Endothelial cell of umbilical vein (primary cell): ENCODE data around the gene CRELD2. TPM values are rescaled to one million over a fixed set of nuclear protein-coding genes. Genes with fewer than 3 reads are reported as not detected.

ENCODE experiments used
- BruUV-seq: library from RNA; stranded (reverse); fragments of 400-500 nt; replicated peaks from 2 replicates; lab custom pipeline; 2021; lab: Mats Ljungman, UMichigan
- CTCF ChIA-PET: fragments of 300-600, 350-600 bp; sonication (Branson Sonifier 250); formaldehyde crosslinking; loops from one replicate; lab custom pipeline; 2021; ENCODE audit warnings: antibody characterized with exemption, inconsistent platforms; lab: Charles Lee
- POLR2A ChIA-PET: fragments of 300-600, 350-600 bp; sonication (Branson Sonifier 250); formaldehyde crosslinking; loops from one replicate; lab custom pipeline; 2021; ENCODE audit warnings: antibody characterized with exemption, inconsistent platforms; lab: Charles Lee
- DNase-seq: peaks from one replicate; pipeline ENCODE4 v3.0.0-alpha.2; 2011; ENCODE audit warnings: low read depth, low spot score
- FAIRE-seq: peaks from 2 replicates; lab custom pipeline; 2011; peaks lifted over from hg19 to GRCh38; lab: Jason Lieb, UNC
- H2AFZ ChIP-seq: 2 replicates; pipeline ENCODE4 v1.6.0; 2012; ENCODE audit warnings: low read depth, low read length, control low read depth, inconsistent platforms
- H3K27ac ChIP-seq: 2 replicates; pipeline ENCODE4 v1.5.1; 2011; ENCODE audit warnings: low read depth, mild to moderate bottlenecking, control low read depth, low read length, moderate library complexity; ENCODE audit not compliant: insufficient read depth
- H3K27me3 ChIP-seq, 2 experiments: 2 replicates each; pipeline versions ENCODE4 v1.6.0 to v1.6.1; 2011; ENCODE audit warnings: low read length in 2 of 2, mixed read lengths in 1 of 2; ENCODE audit not compliant: control insufficient read depth in 2 of 2, insufficient read depth in 2 of 2
- H3K36me3 ChIP-seq, 2 experiments: 2 replicates in 1 of 2; 3 replicates in 1 of 2; pipeline ENCODE4 v1.5.1; 2011; ENCODE audit warnings: low read length in 2 of 2, mild to moderate bottlenecking in 1 of 2, moderate library complexity in 1 of 2; ENCODE audit not compliant: control insufficient read depth in 2 of 2, insufficient read depth in 2 of 2; ENCODE audit errors: extremely low read depth in 1 of 2
- H3K4me1 ChIP-seq: 3 replicates; pipeline ENCODE4 v1.5.1; 2011; ENCODE audit warnings: mild to moderate bottlenecking, low read length; ENCODE audit not compliant: control insufficient read depth, insufficient read depth; ENCODE audit errors: extremely low read depth
- H3K4me2 ChIP-seq: 2 replicates; pipeline ENCODE4 v1.6.1; 2011; ENCODE audit warnings: low read length, control low read depth, mixed read lengths; ENCODE audit not compliant: insufficient read depth
- H3K4me3 ChIP-seq, 3 experiments: fragments of 200-600 bp in 1 of 3; sonication (generic), shearing (Covaris generic) in 1 of 3; replicated peaks in 1 of 3; 2 replicates each; pipeline ENCODE4 v1.5.1; 2011 to 2016; ENCODE audit warnings: control low read depth in 3 of 3, low read length in 3 of 3, mild to moderate bottlenecking in 2 of 3, inconsistent platforms in 1 of 3, low read depth in 1 of 3, moderate library complexity in 1 of 3; ENCODE audit not compliant: insufficient read depth in 1 of 3
- H3K79me2 ChIP-seq: 2 replicates; pipeline ENCODE4 v1.6.0; 2012; ENCODE audit warnings: low read length, inconsistent platforms; ENCODE audit not compliant: control insufficient read depth, insufficient read depth
- H3K9ac ChIP-seq: replicated peaks from 2 replicates; pipeline ENCODE3; 2011; ENCODE audit warnings: low read length, control low read depth; ENCODE audit not compliant: insufficient read depth; ENCODE audit errors: extremely low read depth
- H3K9me1 ChIP-seq: replicated peaks from 3 replicates; pipeline ENCODE4 v1.6.0; 2011; ENCODE audit warnings: mild to moderate bottlenecking, low read length; ENCODE audit not compliant: control insufficient read depth, insufficient read depth; ENCODE audit errors: extremely low read depth
- H3K9me3 ChIP-seq: replicated peaks from 2 replicates; pipeline ENCODE4 v1.5.1; 2012; ENCODE audit warnings: low read length, inconsistent platforms; ENCODE audit not compliant: control insufficient read depth, insufficient read depth
- H4K20me1 ChIP-seq: replicated peaks from 2 replicates; pipeline ENCODE3; 2011; ENCODE audit warnings: mild to moderate bottlenecking, low read length; ENCODE audit not compliant: control insufficient read depth, insufficient read depth; ENCODE audit errors: extremely low read depth
- CTCF ChIP-seq, 2 donors: IDR thresholded peaks; 1 replicate in 1 of 2; 2 replicates in 1 of 2; pipeline ENCODE4 v1.5.1; 2011; ENCODE audit warnings: low read length in 2 of 2, mild to moderate bottlenecking in 2 of 2, moderate library complexity in 2 of 2, control low read depth in 1 of 2, inconsistent platforms in 1 of 2, low read depth in 1 of 2; ENCODE audit not compliant: insufficient read depth in 1 of 2; ENCODE audit errors: extremely low read depth in 1 of 2
- EZH2 ChIP-seq: IDR thresholded peaks from 2 replicates; pipeline ENCODE4 v1.6.1; 2012; ENCODE audit warnings: borderline replicate concordance, low read depth, mild to moderate bottlenecking, moderate library complexity, low read length, inconsistent platforms; ENCODE audit not compliant: severe bottlenecking
- FOS ChIP-seq: IDR thresholded peaks from 2 replicates; pipeline ENCODE4 v1.6.1; 2011; ENCODE audit warnings: mild to moderate bottlenecking, low read length, moderate library complexity, borderline replicate concordance; ENCODE audit not compliant: insufficient read depth
- GATA2 ChIP-seq: IDR thresholded peaks from 2 replicates; pipeline ENCODE4 v1.7.0; 2011; ENCODE audit warnings: low read depth, mild to moderate bottlenecking, moderate library complexity, mixed read lengths, low read length; ENCODE audit not compliant: insufficient read length, insufficient read depth
- JUN ChIP-seq: IDR thresholded peaks from 2 replicates; pipeline ENCODE4 v1.6.1; 2011; ENCODE audit warnings: borderline replicate concordance, low read depth; ENCODE audit not compliant: insufficient read length, insufficient read depth
- MAX ChIP-seq: IDR thresholded peaks from 2 replicates; pipeline ENCODE4 v1.6.1; 2011; ENCODE audit not compliant: insufficient read depth, insufficient read length
- MYC ChIP-seq: IDR thresholded peaks from one replicate; pipeline ENCODE4 v1.6.1; 2011; ENCODE audit warnings: mild to moderate bottlenecking, low read depth, low read length
- POLR2A ChIP-seq: IDR thresholded peaks from 2 replicates; pipeline ENCODE4 v1.6.1; 2012; ENCODE audit warnings: low read depth, mild to moderate bottlenecking, control low read depth, low read length
- POLR2AphosphoS5 ChIP-seq: IDR thresholded peaks from 2 replicates; pipeline ENCODE4 v1.6.1; 2012; ENCODE audit warnings: low read depth, mild to moderate bottlenecking, control low read depth, low read length, moderate library complexity; ENCODE audit not compliant: insufficient read depth
- dilution Hi-C: fragments of 300-500 bp; cut with MboI; formaldehyde crosslinking; loops from one replicate; pipeline ENCODE4 v1.15.0; 2019; ENCODE audit warnings: low sequenced_read_pairs; ENCODE audit not compliant: extremely low pct_ligation_motif_present
- intact Hi-C: fragments of 100-400 bp; cut with micrococcal nuclease; formaldehyde crosslinking; loops from one replicate; pipeline ENCODE4 v1.10.0; 2022
- polyA plus RNA-seq, 4 experiments: library from polyadenylated mRNA; depleted of rRNA in 3 of 4; stranded (reverse) in 3 of 4; unstranded in 1 of 4; fragments of >200 nt; gene quantifications; 2 replicates each; pipeline versions ENCODE4 v1.2.1 to v1.2.3, GENCODE V29; 2011 to 2012; ENCODE audit warnings: missing spikeins in 1 of 4
- total RNA-seq: library from RNA; stranded (reverse); gene quantifications from 2 replicates; pipeline ENCODE4 v1.2.3, GENCODE V29; 2021

The CRELD2 gene
- total and polyA plus RNA-seq, 2 donors (not counting 3 experiments of a cell fraction or from before 2014, with no cell fraction given), result 71.0 to 86.3 TPM

GRCh38 chr22:49928185-49928495 lies 9.7 kb downstream of the CRELD2 start:
- Histone ChIP-seq H3K4me2 (no peak overlapping the region), H3K9ac (no peak overlapping the region), H3K9me3 (no peaks in the 10 kb centered on the region), H3K36me3 (no peaks in the 10 kb centered on the region), H2AFZ (no peak overlapping the region), H3K4me3 (no peak overlapping the region), H4K20me1 (no peaks in the 10 kb centered on the region), H3K27me3 (no peaks in the 10 kb centered on the region), H3K9me1 (no peaks in the 10 kb centered on the region), H3K4me1 (peaks cover 21% of the 10 kb centered on the region), H3K27ac (no peak overlapping the region), H3K79me2 (no peaks in the 10 kb centered on the region)
- FAIRE-seq (no peak), DNase-seq (no peak)
- ChIA-PET POLR2A (no interaction called here), CTCF (interaction anchor here (2.3 kb wide), 1 partner anchor 102 kb away, joined by 31 read pairs; no protein-coding TSS in a partner anchor)
- dilution Hi-C loops (no loop called here), intact Hi-C loops (no loop called here)
- no TSS peak for BruUV-seq
- no peak for TF ChIP-seq EZH2

- no peaks in the 10 kb centered on the region for H3K79me2 ChIP-seq
- FAIRE-seq, result no peak
- CTCF ChIA-PET, result interaction anchor here (2.3 kb wide), 1 partner anchor 101 kb away, joined by 31 read pairs; no protein-coding TSS in a partner anchor
- TF ChIP-seq MYC (no peak), CTCF (IDR thresholded peaks at IDR 0.05; ENCODE audit: extremely low read depth in 1 of 2, insufficient read depth in 1 of 2, low read depth in 1 of 2, low read length in 2 of 2) (no peak), FOS (no peak), POLR2AphosphoS5 (no peak), EZH2 (no peak), JUN (no peak), POLR2A (no peak), MAX (no peak), GATA2 (no peak)
- no peak for DNase-seq
- H3K36me3 ChIP-seq, result no peaks in the 10 kb centered on the region
- no peak overlapping the region for H3K27ac ChIP-seq
- no peaks in the 10 kb centered on the region for H4K20me1 ChIP-seq
- H2AFZ ChIP-seq, result no peak overlapping the region
- H3K4me2 ChIP-seq, result no peak overlapping the region
- no peaks in the 10 kb centered on the region for H3K9me3 ChIP-seq
- dilution Hi-C loops, result no loop called here
- no TSS peak for BruUV-seq
- H3K9me1 ChIP-seq, result no peaks in the 10 kb centered on the region
- intact Hi-C loops, result no loop called here
- H3K9ac ChIP-seq, result no peak overlapping the region
- no peak overlapping the region for H3K4me3 ChIP-seq
- no peaks in the 10 kb centered on the region for H3K27me3 ChIP-seq
- POLR2A ChIA-PET, result no interaction called here
- peaks cover 26% of the 10 kb centered on the region for H3K4me1 ChIP-seq
Observed at GRCh38 chr22:49928555-49929210, 10.2 kb downstream of the CRELD2 start.
